Small intestine (tissue), 7 donors: ENCODE data around the gene PEAK1. TPM values are rescaled to one million over a fixed set of nuclear protein-coding genes. Genes with fewer than 3 reads are reported as not detected.

ENCODE experiments used
- DNase-seq, 2 donors: peaks; one replicate each; pipeline versions ENCODE4 v3.0.0 to v3.0.0-alpha.2; 2013
- FAIRE-seq: peaks from 2 replicates; lab custom pipeline; 2012; peaks lifted over from hg19 to GRCh38; lab: Jason Lieb, UNC
- H3K27ac ChIP-seq, 3 donors: one replicate each; pipeline ENCODE4 v1.5.1; 2013; ENCODE audit warnings: low read length in 2 of 3, mild to moderate bottlenecking in 2 of 3, control low read depth in 1 of 3, inconsistent platforms in 1 of 3, low read depth in 1 of 3, moderate library complexity in 1 of 3
- H3K27me3 ChIP-seq, 3 donors: one replicate each; pipeline ENCODE4 v1.6.1; 2013; ENCODE audit warnings: low read length in 3 of 3, inconsistent platforms in 1 of 3; ENCODE audit not compliant: control insufficient read depth in 3 of 3, insufficient read depth in 3 of 3
- H3K36me3 ChIP-seq, 3 donors: one replicate each; pipeline ENCODE4 v1.6.1; 2013; ENCODE audit warnings: low read length in 3 of 3, inconsistent platforms in 1 of 3, low read depth in 1 of 3, mild to moderate bottlenecking in 1 of 3, moderate library complexity in 1 of 3; ENCODE audit not compliant: control insufficient read depth in 3 of 3, insufficient read depth in 2 of 3
- H3K4me1 ChIP-seq, 3 donors: one replicate each; pipeline ENCODE4 v1.6.1; 2013; ENCODE audit warnings: low read length in 2 of 3, inconsistent platforms in 1 of 3, low read depth in 1 of 3, mild to moderate bottlenecking in 1 of 3, moderate library complexity in 1 of 3; ENCODE audit not compliant: control insufficient read depth in 3 of 3, insufficient read depth in 2 of 3
- H3K4me3 ChIP-seq, 3 donors: one replicate each; pipeline ENCODE4 v1.5.1; 2013; ENCODE audit warnings: low read length in 3 of 3, control low read depth in 1 of 3, inconsistent platforms in 1 of 3, low read depth in 1 of 3, mild to moderate bottlenecking in 1 of 3, moderate library complexity in 1 of 3
- H3K9me3 ChIP-seq, 2 donors: one replicate each; pipeline ENCODE4 v1.6.1; 2013; ENCODE audit warnings: low read depth in 1 of 2, low read length in 1 of 2; ENCODE audit not compliant: control insufficient read depth in 2 of 2, insufficient read depth in 1 of 2
- WGBS, 3 donors: extraction: QIAGEN DNeasy Blood & Tissue Kit; methylation state at CpG; one replicate each; pipeline ENCODE4 v1.1.7; 2013; 5-methylcytosine and 5-hydroxymethylcytosine counted together
- polyA plus RNA-seq, 4 donors: library from polyadenylated mRNA; stranded (reverse) in 3 of 4; unstranded in 1 of 4; fragments of 200-250 nt in 3 of 4; fragments of 120-200 nt in 1 of 4; gene quantifications; one replicate each; pipeline versions ENCODE4 v1.2.1 to v1.2.3, GENCODE V29; 2013
- donor health status: healthy with polysubstance abuse.
- donor health status: control.
- donor health status: control.
- donor health status: Bipolar disorder and iron deficiency.
- donor health status: healthy.

The PEAK1 gene
- polyA plus RNA-seq, 4 donors, result 1.4 to 24.8 (median 5.3) TPM

DNA sequence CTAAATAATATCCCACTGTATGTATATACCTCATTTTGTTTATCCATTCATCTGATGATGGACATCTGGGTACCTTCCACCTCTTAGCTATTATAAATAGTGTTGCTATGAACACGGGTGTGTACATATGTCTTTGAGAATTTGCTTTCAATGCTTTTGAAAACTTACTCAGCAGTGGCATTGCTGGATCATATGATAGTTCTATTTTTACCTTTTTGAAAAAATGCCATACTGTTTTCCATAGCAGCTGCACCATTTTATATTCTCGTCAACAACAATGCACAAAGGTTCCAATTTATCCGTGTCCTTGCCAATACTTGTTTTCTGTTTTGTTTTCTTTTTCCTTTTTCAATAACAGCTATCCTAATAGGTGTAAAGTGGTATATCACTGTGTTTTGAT is 77.1 kb downstream of the PEAK1 start:
- Histone ChIP-seq H3K9me3 (peaks cover 0 to 7% of the 10 kb centered on the region in 2 donors), H3K4me3 (no peak overlapping the region), H3K4me1 (peaks cover 0 to 7% (median 1%) of the 10 kb centered on the region in 3 donors), H3K27me3 (no peaks in the 10 kb centered on the region), H3K36me3 (peaks cover 0 to 2% (median 0%) of the 10 kb centered on the region in 3 donors), H3K27ac (no peak overlapping the region)
- 76 to 95% (median 91%) methylated on average over 3 of the region's 3 CpGs for WGBS, 3 donors
- DNase-seq (no peak), FAIRE-seq (no peak)

DNA sequence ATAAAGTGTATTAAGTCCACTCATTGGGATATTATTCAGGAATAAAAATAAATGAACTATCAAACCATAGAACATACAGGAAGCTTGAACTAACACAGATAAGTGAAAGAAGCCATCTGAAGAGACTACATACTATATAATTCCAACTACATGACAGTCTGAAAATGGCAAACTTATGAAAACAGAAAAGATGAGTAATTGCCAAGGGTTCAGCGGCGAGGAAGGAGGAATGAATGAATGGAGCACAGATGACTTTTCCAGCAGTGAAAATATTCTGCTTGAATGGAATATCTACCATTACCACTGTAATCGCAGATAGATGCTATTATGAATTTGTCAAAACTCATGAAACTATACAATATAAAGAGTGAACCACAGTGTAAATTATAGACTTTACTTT is 79.7 kb downstream of the PEAK1 start:
- FAIRE-seq, result no peak
- Histone ChIP-seq H3K27me3 (no peaks in the 10 kb centered on the region), H3K4me1 (no peaks in the 10 kb centered on the region), H3K36me3 (peaks cover 0 to 2% (median 0%) of the 10 kb centered on the region in 3 donors), H3K4me3 (no peak overlapping the region), H3K9me3 (peaks cover 0 to 7% of the 10 kb centered on the region in 2 donors), H3K27ac (no peak overlapping the region)
- DNase-seq, result no peak
- 98 to 99% (median 99%) methylated on average over 3 of the region's 3 CpGs for WGBS, 3 donors

DNA sequence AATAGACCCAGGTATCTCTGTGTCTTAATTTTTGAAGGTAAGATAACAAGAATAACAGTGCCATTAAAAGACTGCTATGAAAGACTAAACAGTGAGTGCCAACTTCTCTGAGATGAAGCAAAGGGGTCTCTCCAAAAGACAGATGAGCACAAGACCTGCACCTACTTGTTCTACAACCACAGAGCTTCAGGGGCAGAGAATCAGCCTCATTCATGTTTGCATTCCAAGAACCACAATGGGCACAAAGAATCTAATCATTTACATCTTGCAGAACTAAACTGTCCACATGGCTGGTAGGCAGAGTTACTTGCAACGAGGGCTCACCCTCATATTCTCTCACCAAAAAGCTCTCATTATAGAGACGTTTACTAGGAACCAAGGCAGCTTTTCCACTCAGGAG is 83.9 kb downstream of the PEAK1 start:
- FAIRE-seq (no peak), DNase-seq (no peak)
- H3K36me3 ChIP-seq, result no peaks in the 10 kb centered on the region
- no peaks in the 10 kb centered on the region for H3K4me1 ChIP-seq
- no peak overlapping the region for H3K4me3 ChIP-seq
- peaks cover 0 to 1% of the 10 kb centered on the region in 2 donors for H3K9me3 ChIP-seq
- 92 to 95% (median 94%) methylated on average over 2 of the region's 2 CpGs for WGBS, 3 donors
- H3K27me3 ChIP-seq, result no peaks in the 10 kb centered on the region
- H3K27ac ChIP-seq, result no peak overlapping the region

DNA sequence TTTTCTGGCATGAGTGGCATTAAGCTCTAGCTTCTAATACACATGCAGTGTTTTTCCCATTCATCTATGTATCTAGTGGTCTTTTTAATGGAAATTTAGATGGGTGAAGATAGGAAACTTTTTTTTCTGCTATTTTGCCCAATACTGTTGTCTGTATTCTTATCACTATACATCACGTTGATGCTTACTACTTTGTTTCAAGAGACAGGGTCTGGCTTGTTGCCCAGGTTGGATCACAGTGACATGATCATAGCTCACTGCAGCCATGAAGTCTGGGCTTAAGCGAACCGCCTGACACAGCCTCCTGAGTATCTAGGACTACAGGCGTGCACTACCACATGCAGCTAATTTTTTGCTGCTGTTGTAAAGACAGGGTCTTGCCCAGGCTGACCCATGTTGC is 84.6 kb downstream of the PEAK1 start:
- WGBS, 3 donors, result 65 to 90% (median 80%) methylated on average over 4 of the region's 4 CpGs
- Histone ChIP-seq H3K9me3 (no peaks in the 10 kb centered on the region), H3K36me3 (no peaks in the 10 kb centered on the region), H3K27me3 (no peaks in the 10 kb centered on the region), H3K27ac (no peak overlapping the region), H3K4me1 (no peaks in the 10 kb centered on the region), H3K4me3 (no peak overlapping the region)
- FAIRE-seq (no peak), DNase-seq (no peak)

DNA sequence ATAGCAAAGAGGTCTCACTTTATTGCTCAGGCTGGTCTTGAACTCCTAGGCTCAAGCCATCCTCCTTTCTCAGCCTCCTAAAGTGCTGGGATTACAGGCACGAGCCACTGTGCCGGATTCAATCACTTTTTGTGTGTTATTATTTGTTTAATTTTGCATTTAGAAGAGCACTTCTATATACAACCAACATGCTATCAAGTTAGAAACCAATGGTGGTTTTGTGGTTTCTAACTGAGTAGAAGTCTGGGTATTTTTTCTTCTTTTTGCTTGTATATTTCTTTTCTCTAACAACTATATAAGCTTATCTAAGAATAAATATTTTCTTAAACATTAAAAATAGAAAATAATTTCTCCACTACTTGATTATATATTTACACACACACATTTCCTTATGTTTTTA is 86.7 kb downstream of the PEAK1 start:
- FAIRE-seq, result no peak
- 66 to 81% (median 70%) methylated on average over 2 of the region's 2 CpGs for WGBS, 3 donors

DNA sequence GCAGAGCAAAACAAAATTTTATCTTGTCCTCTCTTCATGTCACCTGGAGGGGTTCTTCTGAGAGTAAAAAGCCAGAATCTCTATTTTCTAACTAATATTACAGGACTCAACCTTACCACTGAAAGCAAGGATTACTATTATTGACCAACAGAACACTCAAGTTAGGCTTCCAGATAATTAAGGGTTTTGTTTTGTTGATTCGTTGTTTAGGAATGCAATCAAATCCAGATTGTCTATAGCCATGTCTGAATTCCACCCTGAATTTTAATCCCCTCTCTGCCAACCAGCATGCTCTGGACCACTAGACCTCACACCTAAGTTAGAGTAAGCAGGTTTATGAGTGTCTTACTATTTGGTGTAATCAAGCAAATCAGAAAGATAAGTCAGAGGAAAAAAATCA is 90.7 kb downstream of the PEAK1 start:
- Histone ChIP-seq H3K9me3 (peaks cover 0 to 2% of the 10 kb centered on the region in 2 donors), H3K4me3 (no peak overlapping the region), H3K4me1 (no peaks in the 10 kb centered on the region), H3K36me3 (no peaks in the 10 kb centered on the region), H3K27me3 (no peaks in the 10 kb centered on the region), H3K27ac (no peak overlapping the region)
- WGBS, 3 donors, result 78 to 97% (median 89%) methylated on average over 1 of the region's 1 CpG
- no peak for FAIRE-seq
- no peak for DNase-seq

More for the DNA sequence above, 86.7 kb downstream of the PEAK1 start:
- H3K27ac ChIP-seq, result no peak overlapping the region
- H3K4me3 ChIP-seq, result no peak overlapping the region
- no peaks in the 10 kb centered on the region for H3K36me3 ChIP-seq
- H3K9me3 ChIP-seq, result no peaks in the 10 kb centered on the region
- no peaks in the 10 kb centered on the region for H3K27me3 ChIP-seq
- no peak for DNase-seq
- no peaks in the 10 kb centered on the region for H3K4me1 ChIP-seq

DNA sequence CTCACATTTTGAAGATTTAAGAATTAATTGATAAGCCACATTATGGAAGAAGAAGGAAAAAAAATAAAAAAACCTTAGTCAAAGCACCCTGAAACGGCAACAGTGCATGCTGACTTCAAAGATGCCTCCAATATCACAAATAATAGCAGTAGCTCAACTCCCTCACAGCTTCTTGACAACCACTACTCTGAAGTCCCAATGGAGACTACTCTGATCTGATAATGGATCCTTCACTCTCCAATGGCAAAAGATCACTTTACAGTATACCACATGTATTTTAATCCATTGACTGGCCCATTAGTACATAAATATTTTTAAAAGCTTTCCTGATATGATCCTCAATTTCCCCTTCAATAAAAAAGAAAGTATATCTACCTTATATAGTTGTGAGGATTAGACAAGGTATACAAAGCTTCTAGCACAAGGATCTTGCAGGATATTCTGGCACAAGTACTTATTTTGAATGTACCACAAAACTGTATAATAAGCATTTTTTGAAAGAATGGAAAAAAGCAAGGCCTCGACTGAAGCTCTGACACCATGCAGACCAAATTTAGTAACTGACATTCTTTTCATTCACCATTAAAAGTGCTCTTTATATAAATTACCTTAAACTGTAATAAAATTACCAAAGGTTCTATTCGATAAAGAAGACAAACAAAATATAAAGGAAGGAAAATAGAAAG is 91.9 kb downstream of the PEAK1 start:
- H3K27ac ChIP-seq, result no peak overlapping the region
- no peaks in the 10 kb centered on the region for H3K27me3 ChIP-seq
- H3K9me3 ChIP-seq, result peaks cover 0 to 4% of the 10 kb centered on the region in 2 donors
- DNase-seq, result no peak
- H3K4me3 ChIP-seq, result no peak overlapping the region
- WGBS, 3 donors, result 84 to 93% (median 92%) methylated on average over 3 of the region's 3 CpGs
- no peaks in the 10 kb centered on the region for H3K4me1 ChIP-seq
- FAIRE-seq, result no peak
- H3K36me3 ChIP-seq, result no peaks in the 10 kb centered on the region

DNA sequence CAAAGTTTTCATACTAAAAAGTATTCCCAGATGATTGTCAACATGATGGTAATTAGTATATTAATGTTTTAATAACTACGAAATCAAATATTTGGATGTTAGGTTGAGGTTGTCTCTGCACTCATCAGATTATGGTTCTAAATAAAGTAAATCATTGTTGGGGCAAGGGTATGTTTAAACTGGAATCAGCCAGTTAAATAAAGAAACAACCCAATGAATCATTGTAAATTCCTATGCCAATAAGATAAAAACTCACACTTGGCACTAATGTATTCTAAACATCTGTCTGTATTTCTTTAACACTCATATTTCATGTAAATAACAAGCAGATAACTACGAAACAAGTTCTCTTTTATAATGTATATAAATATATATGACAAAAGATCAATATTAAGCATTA is 92.7 kb downstream of the PEAK1 start:
- Histone ChIP-seq H3K4me3 (no peak overlapping the region), H3K27ac (no peak overlapping the region), H3K9me3 (peaks cover 0 to 4% of the 10 kb centered on the region in 2 donors), H3K27me3 (no peaks in the 10 kb centered on the region), H3K4me1 (no peaks in the 10 kb centered on the region), H3K36me3 (no peaks in the 10 kb centered on the region)
- 74 to 81% (median 77%) methylated on average over 2 of the region's 2 CpGs for WGBS, 3 donors
- DNase-seq (no peak), FAIRE-seq (no peak)

DNA sequence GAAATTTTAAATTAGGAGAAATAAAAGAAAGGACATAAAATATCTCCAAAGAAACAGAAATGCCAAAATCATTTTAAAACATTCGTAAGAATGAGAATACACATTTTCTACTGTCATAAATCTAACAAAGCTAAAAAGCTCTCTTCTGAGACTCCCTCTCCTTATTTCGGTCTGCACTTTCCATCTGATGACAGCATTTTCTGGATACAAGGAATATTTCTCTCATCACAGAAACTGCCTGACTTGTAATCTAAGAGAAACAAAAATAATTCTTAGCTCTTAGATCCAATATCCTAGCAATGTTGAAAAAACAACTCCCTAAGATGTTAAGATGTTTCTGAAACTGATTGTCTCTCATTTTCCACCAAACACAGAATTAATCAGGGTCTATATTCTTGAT is 93.5 kb downstream of the PEAK1 start:
- H3K4me1 ChIP-seq, result no peaks in the 10 kb centered on the region
- no peak overlapping the region for H3K4me3 ChIP-seq
- no peak overlapping the region for H3K27ac ChIP-seq
- WGBS, 3 donors, result 78 to 94% (median 94%) methylated on average over 2 of the region's 2 CpGs
- H3K27me3 ChIP-seq, result no peaks in the 10 kb centered on the region
- H3K9me3 ChIP-seq, result peaks cover 0 to 4% of the 10 kb centered on the region in 2 donors
- no peak for FAIRE-seq
- no peak for DNase-seq
- no peaks in the 10 kb centered on the region for H3K36me3 ChIP-seq
